Progenitor cell of endocrine pancreas (in vitro differentiated cells): ENCODE results near the gene AP2B1. TPM values are rescaled to one million over a fixed set of nuclear protein-coding genes. Genes with fewer than 3 reads are reported as not detected.

Experiments used
- DNase-seq: peaks from one replicate; pipeline ENCODE4 v3.0.0; 2021; ENCODE audit warnings: low spot score; ENCODE audit not compliant: unreplicated experiment
- H3K27ac Mint-ChIP-seq: 2 replicates; pipeline ENCODE4 v1.8.0; 2021; ENCODE audit warnings: mild to moderate bottlenecking, moderate library complexity, mixed read lengths
- H3K27me3 Mint-ChIP-seq: 2 replicates; pipeline ENCODE4 v1.8.0; 2021; ENCODE audit warnings: mixed read lengths
- H3K36me3 Mint-ChIP-seq: 2 replicates; pipeline ENCODE4 v1.8.0; 2022; ENCODE audit warnings: mixed read lengths; ENCODE audit not compliant: insufficient read depth
- H3K4me1 Mint-ChIP-seq: 2 replicates; pipeline ENCODE4 v1.8.0; 2021; ENCODE audit warnings: low read depth, mixed read lengths
- H3K4me3 Mint-ChIP-seq: 2 replicates; pipeline ENCODE4 v1.8.0; 2021; ENCODE audit warnings: low read depth, mild to moderate bottlenecking, moderate library complexity, mixed read lengths
- H3K9me3 Mint-ChIP-seq: 2 replicates; pipeline ENCODE4 v1.8.0; 2021; ENCODE audit warnings: low read depth, mixed read lengths
- CTCF ChIP-seq: fragments of 200-600 bp; sonication (generic); IDR thresholded peaks from one replicate; pipeline ENCODE4 v1.5.0; 2021; ENCODE audit warnings: antibody characterized with exemption, mild to moderate bottlenecking; ENCODE audit not compliant: unreplicated experiment
- total RNA-seq: library from RNA; stranded (reverse); gene quantifications from 2 replicates; pipeline ENCODE4 v1.2.1, GENCODE V29; 2021

AP2B1 gene
- total RNA-seq, 1 donor from 2014 or later = 194 TPM

GRCh38 chr17:35676441-35676840, 89.3 kb downstream of the AP2B1 start:
- peaks cover 17% of the 10 kb centered on the region for H3K36me3 Mint-ChIP-seq
- no peak for TF ChIP-seq CTCF
- H3K27me3 Mint-ChIP-seq = no peaks in the 10 kb centered on the region
- no peaks in the 10 kb centered on the region for H3K9me3 Mint-ChIP-seq
- H3K4me3 Mint-ChIP-seq = no peak overlapping the region
- H3K4me1 Mint-ChIP-seq = no peaks in the 10 kb centered on the region
- H3K27ac Mint-ChIP-seq = no peak overlapping the region
- DNase-seq = no peak

GRCh38 chr17:35679007-35679682, 92.0 kb downstream of the AP2B1 start:
- Mint-ChIP-seq H3K4me1 (no peaks in the 10 kb centered on the region), H3K4me3 (no peak overlapping the region), H3K27ac (no peak overlapping the region), H3K36me3 (peaks cover 17% of the 10 kb centered on the region), H3K27me3 (no peaks in the 10 kb centered on the region), H3K9me3 (no peaks in the 10 kb centered on the region)
- DNase-seq = no peak
- TF ChIP-seq CTCF = no peak

GRCh38 chr17:35683591-35683990, 96.5 kb downstream of the AP2B1 start:
- Mint-ChIP-seq H3K9me3 (no peaks in the 10 kb centered on the region), H3K27ac (no peak overlapping the region), H3K27me3 (no peaks in the 10 kb centered on the region), H3K4me1 (no peaks in the 10 kb centered on the region), H3K4me3 (no peak overlapping the region), H3K36me3 (peaks cover 14% of the 10 kb centered on the region)
- TF ChIP-seq CTCF = no peak
- DNase-seq = no peak

GRCh38 chr17:35684055-35684802, 97.1 kb downstream of the AP2B1 start:
- DNase-seq = no peak
- no peak for TF ChIP-seq CTCF
- Mint-ChIP-seq H3K4me3 (no peak overlapping the region), H3K9me3 (no peaks in the 10 kb centered on the region), H3K4me1 (no peaks in the 10 kb centered on the region), H3K27ac (no peak overlapping the region), H3K36me3 (peaks cover 12% of the 10 kb centered on the region), H3K27me3 (no peaks in the 10 kb centered on the region)

- H3K9me3 Mint-ChIP-seq = no peaks in the 10 kb centered on the region
- peaks cover 8% of the 10 kb centered on the region for H3K36me3 Mint-ChIP-seq
- no peak for DNase-seq
- no peaks in the 10 kb centered on the region for H3K27me3 Mint-ChIP-seq
- peaks cover 5% of the 10 kb centered on the region for H3K4me1 Mint-ChIP-seq
- no peak overlapping the region for H3K27ac Mint-ChIP-seq
- H3K4me3 Mint-ChIP-seq = no peak overlapping the region
- TF ChIP-seq CTCF = no peak
Observed at GRCh38 chr17:35692512-35693210, 105.5 kb downstream of the AP2B1 start.
